Transverse colon (tissue), 4 donors: ENCODE results near the gene CHM. TPM values are rescaled to one million over a fixed set of nuclear protein-coding genes. Genes with fewer than 3 reads are reported as not detected.

Experiments used
- DNase-seq: peaks from one replicate; pipeline ENCODE4 v3.0.0-alpha.2; 2019
- H3K27ac ChIP-seq, 4 donors: fragments of 200-600 bp; sonication (generic); 2 replicates each; pipeline ENCODE4 v1.5.1; 2016 to 2018; ENCODE audit warnings: inconsistent platforms in 4 of 4
- H3K27me3 ChIP-seq: fragments of 200-600 bp; sonication (generic); 2 replicates; pipeline ENCODE4 v1.5.1; 2017; ENCODE audit warnings: inconsistent platforms
- H3K36me3 ChIP-seq, 4 donors: fragments of 200-600 bp; sonication (generic); 2 replicates each; pipeline ENCODE4 v1.5.1; 2017 to 2019; ENCODE audit warnings: inconsistent platforms in 4 of 4
- H3K4me1 ChIP-seq, 4 donors: fragments of 200-600 bp; sonication (generic); 2 replicates each; pipeline ENCODE4 v1.5.1; 2017 to 2020; ENCODE audit warnings: inconsistent platforms in 4 of 4
- H3K4me3 ChIP-seq, 4 donors: fragments of 200-600 bp; sonication (generic); 1 replicate in 1 of 4; 2 replicates in 3 of 4; pipeline versions ENCODE4 v1.5.1 to v1.6.1; 2017 to 2019; ENCODE audit warnings: inconsistent platforms in 4 of 4
- H3K9me3 ChIP-seq, 2 donors: fragments of 200-600 bp; sonication (generic); 2 replicates each; pipeline ENCODE4 v1.5.1; 2017 to 2019; ENCODE audit warnings: inconsistent platforms in 2 of 2
- EP300 ChIP-seq: sonication (generic); formaldehyde crosslinking; IDR thresholded peaks from one replicate; pipeline ENCODE4 v1.6.1; 2017; ENCODE audit warnings: antibody characterized with exemption, low read depth
- POLR2A ChIP-seq: fragments of 450-650 bp; IDR thresholded peaks from one replicate; pipeline ENCODE4 v1.6.1; 2016; ENCODE audit warnings: antibody characterized with exemption, mild to moderate bottlenecking, moderate library complexity
- POLR2AphosphoS5 ChIP-seq, 3 donors: sonication (generic); formaldehyde crosslinking; IDR thresholded peaks; one replicate each; pipeline ENCODE4 v1.6.1; 2016; ENCODE audit warnings: antibody characterized with exemption in 3 of 3
- WGBS, 2 donors: methylation state at CpG; one replicate each; pipeline ENCODE4 v1.1.5; 2018; ENCODE audit warnings: low coverage in 1 of 2; 5-methylcytosine and 5-hydroxymethylcytosine counted together
- in situ Hi-C, 4 donors: fragments of 200-750 bp; cut with MboI; loops; one replicate each; pipeline versions ENCODE4 v1.15.0 to v1.15.1; 2017; ENCODE audit warnings: low sequenced_read_pairs in 3 of 4, low pct_ligation_motif_present in 1 of 4, low pct_unique_long_range_greater_than_20kb in 1 of 4
- intact Hi-C: fragments of 100-400 bp; cut with DNase I; formaldehyde crosslinking; loops from one replicate; pipeline ENCODE4 v1.15.1; 2023; ENCODE audit warnings: low total_unique reads
- total RNA-seq, 4 donors: library from RNA; depleted of rRNA; stranded (reverse); fragments of >200 nt; gene quantifications; one replicate each; pipeline ENCODE4 v1.1.0, GENCODE V29; 2016
- TF ChIP-seq, protein P1 (sequence below), 5 experiments: fragments of 200-600 bp in 3 of 5; fragments of 450-650 bp in 2 of 5; sonication (generic) in 3 of 5; IDR thresholded peaks; 1 replicate in 2 of 5; 2 replicates in 3 of 5; pipeline ENCODE4 v1.5.1; 2016 to 2017; ENCODE audit warnings: antibody characterized with exemption in 5 of 5, inconsistent platforms in 3 of 5, mild to moderate bottlenecking in 2 of 5, moderate library complexity in 1 of 5

The CHM gene
- total RNA-seq, 4 donors from 2014 or later = 7.8 to 22.8 (median 14.4) TPM

GRCh38 chrX:85994797-85995196 lies 52.6 kb downstream of the CHM start:
- no peaks in the 10 kb centered on the region for H3K27me3 ChIP-seq
- in situ Hi-C loops = no loop called here
- DNase-seq = no peak
- 45 to 80% methylated on average over 1 of the region's 1 CpG for WGBS, 2 donors
- no peak overlapping the region for H3K4me3 ChIP-seq
- intact Hi-C loops = no loop called here
- no peaks in the 10 kb centered on the region for H3K9me3 ChIP-seq
- no peaks in the 10 kb centered on the region for H3K4me1 ChIP-seq
- no peaks in the 10 kb centered on the region for H3K36me3 ChIP-seq
- no peak overlapping the region for H3K27ac ChIP-seq
- TF ChIP-seq POLR2AphosphoS5 (IDR thresholded peaks at IDR 0.05) = no peak
- no peak for TF ChIP-seq EP300
- TF ChIP-seq, protein P1, sequence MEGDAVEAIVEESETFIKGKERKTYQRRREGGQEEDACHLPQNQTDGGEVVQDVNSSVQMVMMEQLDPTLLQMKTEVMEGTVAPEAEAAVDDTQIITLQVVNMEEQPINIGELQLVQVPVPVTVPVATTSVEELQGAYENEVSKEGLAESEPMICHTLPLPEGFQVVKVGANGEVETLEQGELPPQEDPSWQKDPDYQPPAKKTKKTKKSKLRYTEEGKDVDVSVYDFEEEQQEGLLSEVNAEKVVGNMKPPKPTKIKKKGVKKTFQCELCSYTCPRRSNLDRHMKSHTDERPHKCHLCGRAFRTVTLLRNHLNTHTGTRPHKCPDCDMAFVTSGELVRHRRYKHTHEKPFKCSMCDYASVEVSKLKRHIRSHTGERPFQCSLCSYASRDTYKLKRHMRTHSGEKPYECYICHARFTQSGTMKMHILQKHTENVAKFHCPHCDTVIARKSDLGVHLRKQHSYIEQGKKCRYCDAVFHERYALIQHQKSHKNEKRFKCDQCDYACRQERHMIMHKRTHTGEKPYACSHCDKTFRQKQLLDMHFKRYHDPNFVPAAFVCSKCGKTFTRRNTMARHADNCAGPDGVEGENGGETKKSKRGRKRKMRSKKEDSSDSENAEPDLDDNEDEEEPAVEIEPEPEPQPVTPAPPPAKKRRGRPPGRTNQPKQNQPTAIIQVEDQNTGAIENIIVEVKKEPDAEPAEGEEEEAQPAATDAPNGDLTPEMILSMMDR (IDR thresholded peaks at IDR 0.05) = no peak
- TF ChIP-seq POLR2A = no peak

DNA sequence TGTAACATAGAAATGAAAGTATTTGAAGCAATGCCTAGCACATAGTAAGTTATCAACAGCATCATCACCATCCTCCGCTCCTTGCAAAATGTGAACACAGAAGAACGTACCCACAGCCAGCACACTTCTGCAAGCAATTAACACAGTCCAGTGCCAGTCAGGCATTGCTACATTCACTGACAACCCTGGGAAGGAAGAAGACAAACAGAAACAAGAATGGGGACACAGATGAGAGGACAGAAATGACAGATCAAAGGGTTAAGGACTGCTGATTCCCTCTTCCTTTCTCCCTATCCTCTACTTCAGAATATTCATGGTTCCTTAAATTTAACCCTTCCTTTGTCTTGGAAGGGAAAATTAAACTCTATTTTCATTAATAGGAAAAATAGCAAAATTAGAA lies 53.1 kb downstream of the CHM start:
- intact Hi-C loops (no loop called here), in situ Hi-C loops (no loop called here)
- no peak for DNase-seq
- H3K4me3 ChIP-seq = no peak overlapping the region
- no peaks in the 10 kb centered on the region for H3K36me3 ChIP-seq
- H3K4me1 ChIP-seq = no peaks in the 10 kb centered on the region
- 84% methylated on average over 2 of the region's 2 CpGs; no CpG with 5 or more reads in 1 of the 2 donors for WGBS, 2 donors
- H3K9me3 ChIP-seq = no peaks in the 10 kb centered on the region
- H3K27ac ChIP-seq = no peak overlapping the region
- TF ChIP-seq POLR2A (no peak), EP300 (no peak), POLR2AphosphoS5 (IDR thresholded peaks at IDR 0.05) (no peak)
- TF ChIP-seq, protein P1 (IDR thresholded peaks at IDR 0.05) = no peak
- H3K27me3 ChIP-seq = no peaks in the 10 kb centered on the region

DNA sequence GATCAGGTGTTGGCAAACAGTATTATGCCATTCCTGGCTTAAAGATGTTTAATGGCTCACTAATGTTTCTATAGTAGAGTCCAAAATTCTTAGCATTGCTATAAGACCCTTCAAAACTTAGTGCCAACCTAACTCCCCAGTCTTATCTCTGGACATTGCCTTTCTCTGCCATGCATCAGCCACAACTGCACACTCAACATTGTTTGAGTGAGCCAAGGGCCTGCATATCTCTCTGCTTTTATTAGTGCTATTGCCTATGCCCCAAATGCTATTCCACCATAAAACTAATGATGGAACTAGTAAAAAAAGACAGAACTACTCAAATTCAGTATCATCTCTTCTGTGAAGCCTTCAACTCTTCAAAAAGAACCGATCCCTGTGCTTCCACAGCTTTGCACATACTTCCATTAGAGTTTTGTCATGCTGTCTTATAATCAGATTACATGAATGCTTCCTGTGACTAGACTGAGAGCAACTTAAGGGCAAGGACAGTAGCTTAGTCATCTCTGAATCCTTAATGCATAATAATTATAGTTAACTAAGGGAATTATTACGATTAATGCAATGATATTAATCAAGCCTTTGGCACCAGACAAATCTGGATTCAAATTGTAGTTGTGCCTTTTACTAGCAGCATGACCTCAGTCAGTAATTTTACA lies 53.7 kb downstream of the CHM start:
- DNase-seq = no peak
- Histone ChIP-seq H3K27me3 (no peaks in the 10 kb centered on the region), H3K27ac (no peak overlapping the region), H3K4me3 (no peak overlapping the region), H3K36me3 (no peaks in the 10 kb centered on the region), H3K9me3 (no peaks in the 10 kb centered on the region), H3K4me1 (no peaks in the 10 kb centered on the region)
- in situ Hi-C loops = no loop called here
- TF ChIP-seq, protein P1 (IDR thresholded peaks at IDR 0.05) = no peak
- TF ChIP-seq POLR2A (no peak), POLR2AphosphoS5 (IDR thresholded peaks at IDR 0.05) (no peak), EP300 (no peak)
- intact Hi-C loops = no loop called here
- WGBS, 2 donors = 76 to 100% methylated on average over 1 to 2 of the region's 2 CpGs

- Histone ChIP-seq H3K4me3 (no peak overlapping the region), H3K27me3 (no peaks in the 10 kb centered on the region), H3K36me3 (no peaks in the 10 kb centered on the region), H3K27ac (no peak overlapping the region), H3K4me1 (no peaks in the 10 kb centered on the region), H3K9me3 (no peaks in the 10 kb centered on the region)
- TF ChIP-seq POLR2AphosphoS5 (IDR thresholded peaks at IDR 0.05) (no peak), POLR2A (no peak), EP300 (no peak)
- TF ChIP-seq, protein P1 (IDR thresholded peaks at IDR 0.05) = no peak
- WGBS, 2 donors = 56% methylated on average over 3 of the region's 3 CpGs; no CpG with 5 or more reads in 1 of the 2 donors
- in situ Hi-C loops (no loop called here), intact Hi-C loops (no loop called here)
- DNase-seq = no peak
Observed at GRCh38 chrX:85992811-85993229, 54.5 kb downstream of the CHM start.
